SK-N-MC (cell line): ENCODE measurements around the gene ZMIZ1.

ENCODE experiments used
- DNase-seq: peaks from one replicate; pipeline ENCODE4 v3.0.0-alpha.2; 2011; ENCODE audit warnings: low read depth, low spot score
- H3K27ac ChIP-seq: fragments of 200-600 bp; sonication (generic); 2 replicates; pipeline ENCODE4 v1.5.1; 2016; ENCODE audit warnings: mixed run types
- H3K36me3 ChIP-seq: fragments of 200-600 bp; sonication (generic); 2 replicates; pipeline ENCODE4 v1.6.1; 2017; ENCODE audit warnings: antibody characterized with exemption, low read length, mixed read lengths; ENCODE audit not compliant: insufficient read depth
- H3K4me3 ChIP-seq: fragments of 200-600 bp; sonication (generic); 2 replicates; pipeline ENCODE4 v1.5.1; 2016
- H3K9ac ChIP-seq: fragments of 200-600 bp; sonication (generic); 2 replicates; pipeline ENCODE4 v1.8.0; 2017; ENCODE audit warnings: mixed run types, mixed read lengths; ENCODE audit not compliant: insufficient read length
- H3K9me3 ChIP-seq: fragments of 200-600 bp; sonication (generic); 2 replicates; pipeline ENCODE4 v1.6.1; 2017; ENCODE audit warnings: low read depth, mild to moderate bottlenecking, antibody characterized with exemption, low read length, moderate library complexity, mixed read lengths
- EZH2 ChIP-seq: fragments of 200-600 bp; sonication (generic); IDR thresholded peaks from one replicate; pipeline ENCODE4 v1.6.1; 2017; ENCODE audit warnings: antibody characterized with exemption
- FOXP2 ChIP-seq: optimal IDR thresholded peaks from 2 replicates; pipeline ENCODE3; 2011; ENCODE audit warnings: mild to moderate bottlenecking, moderate library complexity; ENCODE audit not compliant: insufficient read depth; ENCODE audit errors: extremely low read length, control extremely low read depth
- POLR2AphosphoS5 ChIP-seq: IDR thresholded peaks from 2 replicates; pipeline ENCODE4 v1.6.1; 2012; ENCODE audit warnings: mild to moderate bottlenecking, low read depth, low read length, borderline replicate concordance

ZMIZ1 gene

GRCh38 chr10:79097021-79097872, 28.5 kb downstream of the ZMIZ1 start:
- TF ChIP-seq EZH2 (no peak), FOXP2 (no peak), POLR2AphosphoS5 (no peak)
- Histone ChIP-seq H3K9me3 (no peaks in the 10 kb centered on the region), H3K36me3 (no peaks in the 10 kb centered on the region), H3K9ac (no peak overlapping the region), H3K27ac (no peak overlapping the region), H3K4me3 (no peak overlapping the region)
- no peak for DNase-seq

DNA sequence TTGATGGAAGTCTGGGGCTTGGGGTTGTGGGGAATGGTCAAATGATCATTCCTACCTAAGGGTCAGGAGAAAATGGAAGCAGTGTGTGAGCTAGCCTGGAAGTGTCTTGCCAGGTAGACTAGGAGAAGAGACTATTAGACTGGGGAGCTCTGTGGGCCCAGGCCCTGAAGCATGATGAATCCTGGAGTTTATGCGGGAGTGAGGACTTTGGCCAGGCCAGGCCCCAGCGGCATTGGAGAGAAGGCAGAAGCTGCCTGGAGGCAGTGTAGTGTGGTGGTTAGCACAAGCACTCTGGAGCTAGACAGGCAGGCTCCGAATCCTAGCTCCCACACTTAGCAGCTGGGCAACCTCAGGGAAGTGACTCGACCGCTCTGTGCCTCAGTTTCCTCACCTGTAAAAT, 29.3 kb downstream of the ZMIZ1 start:
- TF ChIP-seq EZH2, result no peak
- TF ChIP-seq FOXP2, result no peak
- no peak for TF ChIP-seq POLR2AphosphoS5
- Histone ChIP-seq H3K9ac (no peak overlapping the region), H3K4me3 (no peak overlapping the region), H3K27ac (no peak overlapping the region), H3K36me3 (no peaks in the 10 kb centered on the region), H3K9me3 (no peaks in the 10 kb centered on the region)
- no peak for DNase-seq

- no peak overlapping the region for H3K9ac ChIP-seq
- H3K9me3 ChIP-seq, result no peaks in the 10 kb centered on the region
- no peak overlapping the region for H3K4me3 ChIP-seq
- TF ChIP-seq POLR2AphosphoS5 (no peak), FOXP2 (no peak), EZH2 (no peak)
- H3K36me3 ChIP-seq, result no peaks in the 10 kb centered on the region
- no peak for DNase-seq
- H3K27ac ChIP-seq, result no peak overlapping the region
Measured at GRCh38 chr10:79098596-79099015, 29.8 kb downstream of the ZMIZ1 start.

DNA sequence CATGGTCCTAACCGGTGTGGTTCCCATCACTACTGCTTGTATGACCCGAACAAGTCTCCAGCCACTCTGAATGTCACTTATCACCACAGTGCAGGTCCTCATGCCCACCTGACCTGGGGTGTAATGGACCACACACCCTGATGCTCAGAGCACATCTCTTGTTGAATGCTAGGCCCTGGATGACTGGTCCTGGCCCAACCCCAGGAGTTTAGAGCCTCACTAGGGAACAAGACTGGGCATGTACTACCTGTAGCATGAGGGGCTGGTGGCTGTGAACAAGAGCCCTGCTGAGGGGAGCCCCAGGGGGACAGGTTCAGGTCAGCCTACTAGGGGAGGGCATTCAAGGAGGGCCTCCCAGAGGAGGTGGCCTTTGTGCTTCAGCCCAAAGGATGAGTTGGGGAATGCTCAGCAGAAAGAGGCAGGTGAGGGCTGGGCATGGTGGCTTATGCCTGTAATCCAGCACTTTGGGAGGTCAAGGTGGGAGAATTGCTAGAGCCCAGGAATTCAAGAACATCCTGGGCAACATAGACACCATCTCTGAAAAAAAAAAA, 31.2 kb downstream of the ZMIZ1 start:
- no peaks in the 10 kb centered on the region for H3K36me3 ChIP-seq
- TF ChIP-seq EZH2 (no peak), FOXP2 (no peak), POLR2AphosphoS5 (no peak)

DNA sequence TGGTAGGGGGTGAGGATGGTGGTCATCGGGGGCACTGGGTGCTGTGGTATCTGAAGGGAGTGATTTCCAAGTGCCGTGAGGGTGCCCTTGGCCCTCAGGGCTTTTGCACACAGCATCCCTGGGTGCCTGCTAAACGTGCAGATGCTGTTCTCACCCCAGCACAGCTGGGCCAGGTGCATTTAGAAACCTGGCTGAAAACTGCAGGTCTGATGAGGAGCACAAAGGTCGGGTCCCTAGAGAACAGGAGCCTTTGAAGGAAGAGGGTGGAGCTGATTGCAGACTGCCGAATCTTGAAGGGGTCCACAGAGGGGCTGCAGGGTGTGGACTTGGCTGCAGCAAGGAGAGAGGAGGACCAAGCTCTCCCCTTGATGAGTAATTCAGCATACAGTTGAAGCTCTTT, 32.0 kb downstream of the ZMIZ1 start:
- no peaks in the 10 kb centered on the region for H3K36me3 ChIP-seq
- H3K27ac ChIP-seq, result no peak overlapping the region
- H3K9ac ChIP-seq, result no peak overlapping the region
- no peak for DNase-seq
- TF ChIP-seq EZH2, result no peak
- TF ChIP-seq FOXP2, result no peak
- no peak for TF ChIP-seq POLR2AphosphoS5
- H3K4me3 ChIP-seq, result no peak overlapping the region
- no peaks in the 10 kb centered on the region for H3K9me3 ChIP-seq

More for the DNA sequence above, 31.2 kb downstream of the ZMIZ1 start:
- H3K9ac ChIP-seq, result no peak overlapping the region
- H3K4me3 ChIP-seq, result no peak overlapping the region
- no peak overlapping the region for H3K27ac ChIP-seq
- DNase-seq, result no peak
- no peaks in the 10 kb centered on the region for H3K9me3 ChIP-seq

GRCh38 chr10:79101560-79102497, 33.1 kb downstream of the ZMIZ1 start:
- Histone ChIP-seq H3K4me3 (no peak overlapping the region), H3K36me3 (no peaks in the 10 kb centered on the region), H3K9me3 (no peaks in the 10 kb centered on the region), H3K27ac (no peak overlapping the region), H3K9ac (no peak overlapping the region)
- no peak for DNase-seq
- TF ChIP-seq POLR2AphosphoS5 (no peak), EZH2 (no peak), FOXP2 (no peak)

DNA sequence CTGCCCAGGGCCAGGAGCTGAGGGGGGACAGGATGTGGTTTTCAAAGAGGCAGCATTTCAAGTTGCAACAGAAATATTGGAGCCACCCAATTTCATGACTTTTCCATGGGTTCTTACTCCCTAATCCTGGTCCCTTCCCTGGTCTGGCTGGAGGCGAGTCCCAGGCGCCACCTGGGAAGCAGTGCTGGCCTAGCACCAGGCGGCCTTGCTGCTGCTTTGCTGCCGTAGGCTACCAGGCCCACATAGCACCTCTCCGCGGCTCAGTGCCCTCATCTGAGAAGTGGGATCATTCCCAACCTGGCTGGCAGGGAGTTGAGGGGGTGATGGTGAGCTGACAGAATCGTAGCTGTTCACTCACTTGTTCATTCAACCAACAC, 33.7 kb downstream of the ZMIZ1 start:
- no peak overlapping the region for H3K9ac ChIP-seq
- H3K36me3 ChIP-seq, result no peaks in the 10 kb centered on the region
- TF ChIP-seq FOXP2 (no peak), POLR2AphosphoS5 (no peak), EZH2 (no peak)
- H3K9me3 ChIP-seq, result no peaks in the 10 kb centered on the region
- no peak for DNase-seq
- H3K4me3 ChIP-seq, result no peak overlapping the region
- H3K27ac ChIP-seq, result no peak overlapping the region

GRCh38 chr10:79103129-79103528, 34.4 kb downstream of the ZMIZ1 start:
- Histone ChIP-seq H3K27ac (no peak overlapping the region), H3K9ac (no peak overlapping the region), H3K9me3 (no peaks in the 10 kb centered on the region), H3K36me3 (no peaks in the 10 kb centered on the region), H3K4me3 (no peak overlapping the region)
- TF ChIP-seq FOXP2 (no peak), EZH2 (no peak), POLR2AphosphoS5 (no peak)
- no peak for DNase-seq

DNA sequence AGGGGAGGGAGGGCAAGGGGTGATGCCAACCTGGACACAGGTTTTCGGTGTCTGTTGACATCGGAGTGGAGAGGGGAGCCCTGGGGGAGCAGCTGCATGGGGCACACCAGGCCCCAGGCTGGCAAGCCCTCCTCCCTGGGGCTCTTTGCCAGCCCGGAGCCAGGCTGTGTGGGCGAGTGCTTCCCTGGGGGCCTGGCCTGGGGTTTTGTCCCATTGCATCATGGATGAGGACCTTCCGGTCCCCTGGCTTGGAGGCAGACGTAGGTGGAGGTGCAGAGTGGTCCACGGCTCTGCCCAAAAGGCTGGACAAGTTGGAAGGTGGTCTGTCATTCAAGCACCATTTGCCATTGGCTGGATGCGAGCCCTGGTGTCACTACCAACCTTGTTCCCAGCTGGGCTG, 34.8 kb downstream of the ZMIZ1 start:
- DNase-seq, result no peak
- no peak for TF ChIP-seq POLR2AphosphoS5
- no peak for TF ChIP-seq EZH2
- TF ChIP-seq FOXP2, result no peak
- Histone ChIP-seq H3K9ac (no peak overlapping the region), H3K27ac (no peak overlapping the region), H3K9me3 (no peaks in the 10 kb centered on the region), H3K4me3 (no peak overlapping the region), H3K36me3 (no peaks in the 10 kb centered on the region)
